Fibroblast of skin of right quadriceps (primary cell): ENCODE results near the gene PMEPA1.
A peak's percentile ranks its signal among the peaks of the same experiment; 100 is the strongest.
"Not testable (repeated sequence)": the region's sequence is repeated elsewhere in the genome, so short reads cannot be mapped to it uniquely, and the experiment has no call there.

Source experiments
- DNase-seq: peaks from one replicate; pipeline ENCODE4 v3.0.0-alpha.2; 2013

The PMEPA1 gene

DNA sequence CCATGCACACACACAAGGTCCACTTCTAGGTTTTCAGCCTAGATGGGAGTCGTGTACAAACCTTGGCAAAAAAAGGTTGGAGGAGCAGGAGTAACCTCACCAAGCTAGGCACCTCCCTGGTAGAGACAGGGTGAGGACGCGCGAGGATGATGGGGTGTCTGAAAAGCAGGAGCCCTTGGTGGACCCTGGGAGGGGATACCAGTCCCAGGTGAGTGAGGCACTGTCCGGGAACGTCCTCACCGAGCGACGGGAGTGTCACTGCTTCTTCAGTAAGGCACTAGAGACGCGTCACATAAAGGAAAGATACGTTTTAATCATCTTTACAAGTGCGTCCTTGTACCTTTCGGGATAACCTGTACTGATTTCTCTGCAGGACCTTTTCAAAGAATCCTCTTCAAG, 60.2 kb downstream of the PMEPA1 start:
- no peak for DNase-seq

DNA sequence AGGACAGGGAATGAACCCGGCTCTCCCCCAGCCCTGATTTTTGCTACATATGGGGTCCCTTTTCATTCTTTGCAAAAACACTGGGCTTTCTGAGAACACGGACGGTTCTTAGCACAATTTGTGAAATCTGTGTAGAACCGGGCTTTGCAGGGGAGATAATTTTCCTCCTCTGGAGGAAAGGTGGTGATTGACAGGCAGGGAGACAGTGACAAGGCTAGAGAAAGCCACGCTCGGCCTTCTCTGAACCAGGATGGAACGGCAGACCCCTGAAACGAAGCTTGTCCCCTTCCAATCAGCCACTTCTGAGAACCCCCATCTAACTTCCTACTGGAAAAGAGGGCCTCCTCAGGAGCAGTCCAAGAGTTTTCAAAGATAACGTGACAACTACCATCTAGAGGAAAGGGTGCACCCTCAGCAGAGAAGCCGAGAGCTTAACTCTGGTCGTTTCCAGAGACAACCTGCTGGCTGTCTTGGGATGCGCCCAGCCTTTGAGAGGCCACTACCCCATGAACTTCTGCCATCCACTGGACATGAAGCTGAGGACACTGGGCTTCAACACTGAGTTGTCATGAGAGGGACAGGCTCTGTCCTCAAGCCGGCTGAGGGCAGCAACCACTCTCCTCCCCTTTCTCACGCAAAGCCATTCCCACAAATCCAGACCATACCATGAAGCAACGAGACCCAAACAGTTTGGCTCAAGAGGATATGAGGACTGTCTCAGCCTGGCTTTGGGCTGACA, 60.8 kb downstream of the PMEPA1 start:
- DNase-seq, result no peak

- DNase-seq, result no peak
Measured at GRCh38 chr20:57647933-57648785, 61.7 kb downstream of the PMEPA1 start.

GRCh38 chr20:57647006-57647932, 62.5 kb downstream of the PMEPA1 start:
- DNase-seq, result no peak

DNA sequence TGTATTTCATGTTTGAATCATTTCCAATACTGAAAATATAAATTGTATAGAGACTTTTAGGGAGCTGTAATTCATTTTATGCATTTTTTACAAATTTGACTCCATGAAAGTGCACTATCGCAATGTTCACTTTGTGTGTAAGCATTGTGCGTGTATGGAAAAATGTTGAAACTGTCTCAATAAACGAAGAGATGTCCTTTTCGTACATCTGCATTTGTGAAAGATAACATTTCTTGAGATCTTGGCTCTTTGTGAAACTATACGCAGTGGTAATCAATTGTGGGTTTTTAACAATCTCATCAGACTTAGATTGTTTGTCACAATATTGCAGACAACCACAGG, 70.9 kb downstream of the PMEPA1 start:
- no peak for DNase-seq

- DNase-seq, result no peak
Measured at GRCh38 chr20:57638173-57638894, 71.5 kb downstream of the PMEPA1 start.

GRCh38 chr20:57633945-57634491, 75.8 kb downstream of the PMEPA1 start:
- DNase-seq, result no peak

GRCh38 chr20:57632286-57632685, 77.5 kb downstream of the PMEPA1 start:
- no peak for DNase-seq

DNA sequence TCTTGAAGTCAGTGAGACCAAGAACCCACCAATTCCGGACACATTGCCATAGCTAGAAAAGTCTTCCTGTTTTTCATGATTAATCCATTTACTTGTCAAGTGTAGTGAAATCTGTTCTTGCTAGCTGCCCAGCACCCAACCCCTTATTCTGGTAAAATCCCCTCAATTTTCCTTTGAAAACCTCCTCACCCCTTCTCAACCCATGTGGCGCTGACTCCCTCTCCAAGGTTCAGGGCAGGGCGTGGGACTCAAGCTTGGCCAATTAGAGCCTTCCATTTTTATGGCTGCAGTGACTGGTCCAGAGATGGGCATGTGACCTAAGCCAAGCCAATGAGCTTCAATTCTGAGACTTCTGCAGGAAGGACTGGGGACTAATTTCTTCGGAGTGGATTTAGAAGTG, 79.8 kb downstream of the PMEPA1 start:
- DNase-seq, result no peak

DNA sequence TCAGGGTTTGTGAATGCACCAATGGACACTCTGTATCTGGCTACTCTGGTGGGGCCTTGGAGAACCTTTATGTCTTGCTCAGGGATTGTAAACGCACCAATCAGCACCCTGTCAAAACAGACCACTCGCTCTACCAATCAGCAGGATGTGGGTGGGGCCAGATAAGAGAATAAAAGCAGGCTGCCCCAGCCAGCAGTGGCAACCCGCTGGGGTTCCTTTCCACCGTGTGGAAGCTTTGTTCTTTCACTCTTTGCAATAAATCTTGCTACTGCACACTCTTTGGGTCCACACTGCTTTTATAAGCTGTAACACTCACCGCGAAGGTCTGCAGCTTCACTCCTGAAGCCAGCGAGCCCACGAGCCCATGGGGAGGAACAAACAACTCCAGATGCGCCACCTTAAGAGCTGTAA, 80.3 kb downstream of the PMEPA1 start:
- DNase-seq, result not testable (repeated sequence)

GRCh38 chr20:57628962-57629308, 80.9 kb downstream of the PMEPA1 start:
- DNase-seq, result not testable (repeated sequence)

GRCh38 chr20:57628047-57628961, 81.5 kb downstream of the PMEPA1 start:
- peak; percentile 68 for DNase-seq

DNA sequence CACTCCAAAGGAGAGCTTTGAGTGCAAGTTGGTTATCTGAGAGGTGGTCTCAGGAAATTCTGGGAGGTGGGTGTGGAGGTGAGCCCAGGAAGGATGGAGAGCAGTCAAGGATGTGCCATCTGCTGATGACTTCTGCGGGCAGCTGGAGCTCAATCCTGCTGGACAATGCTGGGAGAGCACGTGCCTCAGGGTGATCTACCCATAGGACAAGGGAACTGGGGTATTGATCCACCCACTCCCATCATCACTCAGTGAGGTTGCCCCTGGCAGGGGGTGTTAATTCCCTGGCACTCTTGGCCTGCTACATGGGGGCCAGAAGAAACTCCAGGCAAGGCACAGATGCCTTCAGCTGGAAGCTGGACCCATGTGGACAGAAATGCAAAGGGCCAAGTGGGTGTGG, 82.5 kb downstream of the PMEPA1 start:
- DNase-seq, result no peak

- DNase-seq, result no peak
Measured at GRCh38 chr20:57625978-57626377, 83.8 kb downstream of the PMEPA1 start.

GRCh38 chr20:57625181-57625958, 84.4 kb downstream of the PMEPA1 start:
- DNase-seq, result no peak

DNA sequence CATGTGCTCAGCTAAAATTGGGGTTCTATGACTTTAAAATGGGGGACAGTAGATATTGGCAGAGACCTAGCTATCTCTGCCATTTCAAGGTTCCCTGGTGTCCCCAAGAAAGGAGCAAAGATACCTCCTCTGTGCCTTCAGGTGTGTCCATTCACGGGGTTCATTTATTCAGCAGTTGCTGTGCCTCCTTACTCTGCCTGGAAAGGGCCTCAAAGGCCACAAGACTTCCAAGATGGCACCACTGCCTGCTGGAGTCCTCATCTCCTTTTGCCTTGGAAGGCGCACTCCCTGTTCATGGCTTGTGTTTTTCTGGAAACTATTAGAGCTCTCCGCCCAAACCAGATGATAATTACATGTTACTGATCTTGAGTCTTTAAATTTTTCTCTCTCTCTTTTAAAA, 85.7 kb downstream of the PMEPA1 start:
- no peak for DNase-seq

- peak; percentile 78 for DNase-seq
Measured at GRCh38 chr20:57622579-57623381, 87.0 kb downstream of the PMEPA1 start.

- no peak for DNase-seq
Measured at GRCh38 chr20:57622201-57622570, 87.6 kb downstream of the PMEPA1 start.

- DNase-seq, result no peak
Measured at GRCh38 chr20:57621421-57622200, 88.2 kb downstream of the PMEPA1 start.
